ENCODE measurements around the gene NDUFS1. TPM values are rescaled to one million over a fixed set of nuclear protein-coding genes. Genes with fewer than 3 reads are reported as not detected.
A peak's percentile ranks its signal among the peaks of the same experiment; 100 is the strongest.

NDUFS1 gene
- total and polyA plus RNA-seq, 2 of the 8 experiments (the other 6 are each of a cell fraction or from before 2014, with no cell fraction given) = 42.1 to 97.0 TPM

- TF ChIP-seq CHD7 (IDR thresholded peaks at IDR 0.05; ENCODE audit: insufficient replicate concordance, low read length) = peak; percentile 89
- no peak for TF ChIP-seq PHF8 (conservative IDR thresholded peaks at IDR 0.05; ENCODE audit: low read depth, low read length)
- TF ChIP-seq SAP30 (IDR thresholded peaks at IDR 0.05; ENCODE audit: insufficient read depth, insufficient replicate concordance, low read length) = no peak
- TF ChIP-seq ATF2 (IDR thresholded peaks at IDR 0.05; ENCODE audit: low read length) = no peak; the same call in 1 of the 2 replicates
- TF ChIP-seq HDAC6 (IDR thresholded peaks at IDR 0.05; ENCODE audit: low read depth, low read length) = no peak
- peak in 1 of 2 experiments; percentile 35; a peak in 1 of 3 replicates for TF ChIP-seq POLR2A (IDR thresholded peaks at IDR 0.05; ENCODE audit: control extremely low read depth in 1 of 2, low read depth in 2 of 2, low read length in 2 of 2)
Observed at GRCh38 chr2:206079699-206080465, 79.4 kb downstream of the NDUFS1 start (continued).

Data from H1 (cell line).